NCI-H187 (cell line): ENCODE data around the gene METTL25B.

Experiments
- DNase-seq, 2 experiments: peaks; one replicate each; lab custom pipeline; 2025; lab: John Stamatoyannopoulos, UW

The METTL25B gene

GRCh38 chr1:156700736-156701531 lies 27.3 kb upstream of the METTL25B start:
- no peak for DNase-seq

DNA sequence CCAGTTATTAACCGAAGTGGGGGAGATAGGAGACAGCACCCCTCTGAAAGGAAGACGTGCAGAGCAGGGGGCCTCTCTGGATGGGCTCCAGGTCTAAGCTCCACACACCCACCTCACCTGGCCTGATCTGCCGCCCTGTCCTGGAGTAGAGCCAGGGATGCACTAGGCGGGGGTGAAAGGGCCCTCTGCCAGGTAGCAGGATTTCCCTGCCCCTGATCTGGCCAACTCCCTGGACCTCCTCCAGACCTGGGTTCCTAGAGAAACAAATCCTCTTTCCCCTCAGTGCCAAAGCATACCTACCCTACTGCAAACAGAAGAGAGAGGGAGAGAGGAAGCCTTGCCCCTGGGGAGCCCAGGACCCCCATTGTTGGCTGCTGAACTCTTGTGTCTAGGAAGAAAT lies 24.9 kb upstream of the METTL25B start:
- no peak for DNase-seq

DNA sequence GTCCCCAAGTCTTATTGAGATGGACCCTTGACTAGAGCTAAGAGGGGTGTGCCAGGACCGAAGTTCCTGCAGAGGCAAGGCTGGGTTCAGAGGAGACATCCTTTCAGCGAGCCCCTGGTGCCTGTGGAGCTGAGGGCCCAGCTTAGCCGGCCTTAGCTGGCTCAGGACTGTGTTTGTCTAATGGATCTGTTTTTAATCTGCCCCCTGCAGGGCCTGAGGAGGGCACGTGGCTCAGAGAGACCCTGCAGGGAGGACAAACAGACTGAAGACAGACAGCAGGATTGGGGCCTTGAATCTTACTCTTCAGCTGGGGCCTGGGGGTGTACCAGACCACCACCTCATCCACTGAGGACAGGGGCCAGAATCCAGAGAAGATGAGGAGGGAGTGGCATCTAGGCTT lies 24.5 kb upstream of the METTL25B start:
- DNase-seq = no peak

DNA sequence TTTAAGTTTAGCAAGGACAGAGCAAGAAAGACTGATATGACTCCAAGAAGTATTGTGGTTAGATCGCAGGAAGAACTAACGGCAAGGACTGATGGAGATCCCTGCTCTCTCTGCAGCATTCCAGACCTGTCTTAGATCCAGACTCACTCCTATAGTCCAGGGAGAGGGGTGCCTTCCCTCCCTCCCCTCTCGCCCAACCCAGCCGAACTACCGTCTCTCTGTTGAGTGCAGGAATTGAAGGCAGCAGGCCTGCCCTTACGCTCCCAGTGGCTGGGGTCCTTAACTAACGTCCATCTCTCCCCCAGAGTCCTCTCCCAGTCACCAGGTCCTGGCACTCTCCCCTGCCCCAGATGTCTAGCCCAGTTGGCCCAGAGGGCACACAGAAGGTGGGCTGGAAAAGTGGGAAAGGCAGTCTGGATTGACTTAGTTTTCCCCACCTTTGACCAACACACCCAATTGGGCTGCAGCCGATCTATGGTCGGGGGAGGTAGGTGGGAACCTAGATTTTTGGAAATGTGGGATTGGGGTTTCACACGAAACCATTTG lies 24.0 kb upstream of the METTL25B start:
- no peak for DNase-seq

GRCh38 chr1:156704930-156705320 lies 23.3 kb upstream of the METTL25B start:
- no peak for DNase-seq

DNA sequence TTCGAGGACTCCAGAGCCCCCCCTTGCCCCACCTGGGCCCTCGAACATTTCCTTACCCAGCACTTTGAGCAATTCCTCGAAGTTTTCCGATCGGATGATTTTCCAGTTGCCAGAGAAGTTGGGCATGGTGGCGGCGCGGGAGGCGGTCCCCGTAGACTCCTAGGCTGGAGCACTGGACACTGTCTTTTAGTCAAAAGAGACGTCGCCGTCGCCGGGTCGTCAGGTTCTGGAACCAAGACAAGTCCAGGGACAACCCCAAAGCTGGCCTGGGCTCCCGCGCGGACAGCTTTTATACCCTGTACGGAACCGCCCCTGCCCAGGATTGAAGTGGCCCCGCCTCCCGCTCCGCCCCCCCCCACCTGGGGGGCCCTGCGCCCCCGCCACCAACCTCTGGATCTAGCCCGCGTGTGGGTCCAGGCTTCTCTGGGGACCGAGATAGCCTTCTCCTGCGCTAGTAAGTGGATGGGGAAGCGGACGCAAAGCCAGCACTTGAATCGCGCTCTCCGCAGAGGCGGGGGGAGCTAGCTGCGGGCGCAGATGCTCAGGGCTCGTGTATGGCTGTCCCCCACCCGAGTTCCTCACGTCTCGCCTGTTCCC lies 22.9 kb upstream of the METTL25B start, which contains the start of gene CRABP2:
Gene CRABP2 (minus strand): TSS at position 263 of the 597 bp plus-strand sequence. CDS start 137 bp downstream, at position 126.
- DNase-seq = peak; percentile 63 to 92

DNA sequence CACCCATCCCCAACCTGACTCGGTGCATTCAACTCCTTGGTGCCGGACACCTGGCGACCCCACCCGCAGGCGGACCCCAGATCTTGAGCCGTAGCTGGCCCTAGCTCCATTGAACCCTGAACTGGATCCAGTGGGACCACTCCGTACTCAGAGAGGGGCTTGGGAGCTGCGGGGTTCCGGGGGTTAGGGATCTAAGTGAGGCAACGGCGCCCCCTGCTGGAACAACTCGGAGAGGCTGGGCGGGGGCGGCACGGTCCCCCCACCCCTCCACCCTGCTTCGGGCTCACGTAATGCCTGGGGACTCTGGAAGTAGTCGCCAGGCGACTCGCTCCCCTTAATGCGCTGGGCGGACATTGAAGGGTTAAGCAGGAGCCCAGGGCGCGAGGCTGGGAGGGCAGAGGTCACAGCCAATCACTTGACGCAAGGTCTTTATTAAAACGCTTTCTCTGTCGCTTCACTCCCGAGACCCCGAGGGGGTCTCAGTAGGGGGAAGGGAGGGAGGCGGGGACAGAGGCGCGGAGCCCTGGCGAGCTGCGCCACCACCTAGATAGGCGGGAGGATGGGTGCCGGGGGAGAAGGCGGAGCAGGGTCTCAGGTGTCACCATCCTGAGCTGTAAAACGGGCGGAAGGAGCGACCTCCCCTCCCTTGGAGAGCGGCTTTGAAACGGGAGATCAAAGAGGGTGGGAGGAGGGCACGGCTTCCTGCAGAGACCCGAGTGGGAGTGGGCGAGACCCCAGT lies 22.2 kb upstream of the METTL25B start:
- DNase-seq = peak; percentile 70 to 95

DNA sequence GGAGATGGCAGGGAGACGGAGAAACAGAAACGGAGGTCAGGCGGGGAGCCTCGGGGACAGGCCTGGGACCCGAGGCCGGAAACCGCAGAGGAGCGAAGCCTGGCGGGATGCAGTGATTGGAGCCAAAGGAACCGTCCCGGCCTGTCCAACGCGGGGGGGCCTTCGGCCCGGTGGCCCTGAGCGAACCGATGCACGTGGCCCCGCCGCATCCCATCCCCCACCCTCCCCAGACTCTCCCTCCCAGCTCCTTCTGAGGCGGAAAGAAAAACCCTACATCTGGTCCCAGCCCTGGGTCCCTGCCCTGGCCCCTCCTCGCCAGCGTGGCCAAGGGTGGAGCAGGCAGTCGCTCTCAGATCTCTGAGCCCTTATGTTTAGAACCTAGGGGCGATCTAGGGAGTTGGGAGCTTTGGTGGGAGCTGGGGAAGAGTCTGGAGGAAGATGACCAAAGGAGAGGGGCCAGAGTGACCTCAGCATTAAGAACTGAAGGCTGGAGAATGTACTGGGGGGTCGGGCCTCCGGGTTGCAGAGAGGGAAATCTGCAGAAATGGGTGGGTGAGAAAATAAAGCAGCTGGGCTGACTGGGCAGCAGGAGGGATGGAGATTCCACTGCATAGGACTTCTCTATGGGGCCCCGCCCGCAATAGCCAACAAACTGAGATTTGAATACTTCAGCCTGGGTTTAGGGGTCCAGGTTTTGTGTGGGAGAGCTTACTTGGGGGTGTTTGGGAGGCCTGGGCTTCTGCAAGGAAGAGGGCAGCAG lies 21.4 kb upstream of the METTL25B start:
- DNase-seq = peak in 1 of 2 experiments; percentile 51

DNA sequence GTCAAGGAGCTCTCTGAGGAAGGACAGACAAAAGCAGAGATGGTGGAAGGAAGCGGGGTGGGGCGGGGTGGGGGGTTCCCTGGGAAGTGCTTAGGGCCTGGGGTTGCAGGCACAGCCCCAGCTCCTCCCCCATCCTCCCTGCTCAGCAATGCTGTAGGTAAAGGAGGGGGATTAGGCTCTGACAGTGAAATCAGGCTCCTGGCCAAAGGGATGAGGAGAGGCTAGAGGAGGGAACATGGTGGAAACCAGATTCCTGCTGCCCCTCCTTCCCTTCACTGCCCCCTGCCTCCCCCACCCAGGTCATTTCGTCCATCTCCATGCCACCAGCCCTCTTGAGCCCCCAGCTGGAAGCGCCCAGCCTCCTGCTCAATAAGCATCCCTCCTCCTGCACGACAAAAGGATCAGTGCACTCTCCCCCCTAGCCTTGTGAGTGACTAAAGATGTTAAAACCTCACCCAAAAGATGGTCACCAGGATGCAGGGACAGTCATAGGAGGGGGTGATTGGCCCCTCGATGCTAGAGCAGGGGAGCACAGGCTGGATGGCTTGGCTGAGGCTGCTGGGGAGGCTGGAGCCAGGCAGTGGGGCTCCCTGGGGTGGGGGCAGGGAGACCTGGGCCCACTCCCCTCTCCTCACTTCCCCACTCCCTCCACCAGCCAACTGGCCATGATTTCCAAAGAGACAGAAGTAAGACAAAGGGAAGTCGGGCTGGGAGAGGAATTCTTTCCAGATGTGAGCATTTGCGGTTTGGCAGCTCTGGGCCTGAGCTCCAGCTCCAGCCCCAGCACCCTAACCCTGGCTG lies 20.7 kb upstream of the METTL25B start:
- DNase-seq = no peak

- DNase-seq = no peak
These were observed 20.0 kb upstream of the METTL25B start for GRCh38 chr1:156708218-156708661.

DNA sequence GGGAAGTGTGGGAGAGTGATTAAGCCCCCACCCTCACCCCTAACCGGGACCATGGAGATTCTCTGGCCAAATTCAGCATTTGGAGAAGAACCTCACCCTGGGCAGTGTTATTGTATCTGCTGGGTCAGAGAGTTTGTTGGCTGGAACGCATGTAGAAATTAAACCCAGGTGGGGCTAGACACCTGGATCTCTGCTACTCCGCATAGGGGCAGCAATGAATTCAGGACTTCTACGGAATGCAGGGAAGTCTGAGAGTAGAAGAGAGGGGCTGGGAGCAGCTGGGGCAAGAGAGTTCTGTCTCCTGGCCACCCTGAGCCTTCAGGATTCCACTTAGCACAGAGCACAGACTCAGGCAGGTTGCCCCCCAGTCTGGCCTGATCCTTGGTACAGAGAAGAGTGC lies 19.2 kb upstream of the METTL25B start:
- DNase-seq = no peak

GRCh38 chr1:156709757-156710489 lies 18.3 kb upstream of the METTL25B start:
- DNase-seq = no peak

DNA sequence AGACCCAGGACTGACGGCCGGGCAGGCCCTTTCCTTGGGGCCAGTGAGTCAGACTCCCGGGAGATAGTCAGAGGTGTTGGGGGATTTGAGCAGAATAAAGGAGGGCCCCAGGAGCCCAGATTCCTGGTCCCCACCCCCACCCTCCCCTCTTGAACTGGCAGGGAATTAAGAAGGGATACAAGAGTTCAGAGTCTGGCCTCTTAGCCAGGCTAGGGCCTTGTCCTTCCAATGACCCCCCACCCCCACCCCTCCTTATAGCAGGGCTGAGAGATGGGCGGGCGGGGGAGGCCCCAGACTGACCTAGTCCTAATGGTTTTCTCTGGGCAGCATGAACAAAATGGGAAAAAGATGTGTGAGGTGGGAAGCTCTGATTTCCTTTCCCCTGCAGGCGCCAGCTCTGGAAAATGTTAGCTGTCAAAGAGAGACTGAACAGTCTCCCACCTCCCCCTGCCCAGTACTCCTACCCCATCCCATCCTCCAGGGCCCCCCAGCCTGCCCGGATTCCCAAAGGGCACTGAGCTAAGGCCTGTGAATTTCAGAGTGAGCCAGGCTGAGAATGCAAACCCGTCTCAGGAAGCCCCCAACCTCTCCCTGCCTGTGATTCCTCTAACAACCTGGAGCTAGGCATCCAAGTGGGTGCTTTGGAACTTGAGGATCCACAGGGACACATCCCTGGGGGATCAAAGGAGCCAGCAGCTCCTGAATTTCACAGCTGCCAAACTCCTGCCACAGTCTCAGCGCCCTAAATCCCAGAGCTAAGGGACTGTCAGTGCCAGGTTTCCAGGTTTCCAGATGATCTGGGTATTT lies 17.1 kb upstream of the METTL25B start:
- no peak for DNase-seq

DNA sequence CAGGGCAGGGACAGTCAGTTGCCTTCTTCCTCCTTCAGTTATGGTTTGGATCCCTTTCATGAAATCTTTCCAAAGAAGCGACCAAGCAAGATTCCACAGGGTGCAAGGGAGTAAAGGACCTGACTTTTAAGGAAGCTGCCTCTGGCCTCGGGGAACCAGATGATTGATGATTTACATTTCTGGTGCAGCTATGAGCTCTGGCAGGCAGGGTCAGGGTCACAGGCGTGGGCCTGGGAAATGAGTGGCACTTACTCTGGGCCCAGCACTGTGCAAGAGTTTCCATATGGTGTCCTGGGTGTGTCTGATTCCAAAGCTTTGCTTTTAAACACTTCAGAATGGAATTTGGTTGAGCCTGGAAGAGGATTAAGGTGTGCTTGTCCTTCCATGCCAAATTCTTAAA lies 15.6 kb upstream of the METTL25B start:
- no peak for DNase-seq

GRCh38 chr1:156714830-156715229 lies 13.4 kb upstream of the METTL25B start:
- DNase-seq = no peak

DNA sequence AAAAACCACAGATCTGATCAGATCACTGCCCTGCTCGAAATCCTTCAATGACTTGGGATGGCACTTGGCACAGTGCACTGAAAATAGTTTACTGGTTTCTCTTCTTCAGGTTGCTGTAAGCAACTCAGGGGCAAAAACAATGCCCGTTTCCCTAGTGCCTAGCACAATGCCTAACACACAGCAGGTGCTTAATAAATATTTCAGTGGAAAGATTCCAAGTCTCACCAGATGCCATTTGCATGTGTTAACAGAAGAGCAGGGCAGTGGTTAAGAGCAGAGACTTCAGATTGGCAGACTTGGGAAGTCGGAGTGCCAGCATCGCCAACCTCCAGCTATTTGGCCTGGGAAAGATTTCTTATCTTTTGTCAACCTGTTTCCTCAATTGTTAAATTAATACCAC lies 10.9 kb upstream of the METTL25B start:
- DNase-seq = no peak

- DNase-seq = no peak
These were observed 7.1 kb upstream of the METTL25B start for GRCh38 chr1:156721131-156721530.

DNA sequence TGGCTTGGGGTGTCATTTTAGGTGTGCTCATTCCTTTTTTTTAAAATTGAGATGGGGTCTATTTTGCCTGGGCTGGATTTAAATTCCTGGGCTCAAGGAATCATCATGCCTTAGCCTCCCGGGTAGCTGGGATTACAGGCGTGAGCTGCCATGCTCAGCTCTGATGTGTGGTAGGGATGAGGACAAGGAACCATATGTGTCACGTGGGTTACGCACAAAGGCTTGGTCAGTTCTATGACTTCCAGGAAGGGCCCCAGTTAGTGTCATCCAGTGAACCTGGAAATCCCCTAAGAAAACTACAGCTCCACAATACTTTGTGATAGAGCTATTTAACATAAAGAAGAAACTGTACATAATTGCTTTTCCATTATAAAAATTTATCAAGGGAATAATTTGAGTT lies 6.7 kb upstream of the METTL25B start:
- no peak for DNase-seq

- peak; percentile 86 to 87 for DNase-seq
These were observed 2.5 kb upstream of the METTL25B start for GRCh38 chr1:156725683-156726280.
